Ishikawa (cell line): Measurements from ENCODE around the gene PBX3.

Experiments used
- YY1 ChIP-seq: IDR thresholded peaks from 2 replicates; pipeline ENCODE4 v1.6.1; 2012; ENCODE audit warnings: low read depth
- TF ChIP-seq, protein P1 (sequence below): IDR thresholded peaks from 2 replicates; pipeline ENCODE4 v1.6.1; 2012

DNA sequence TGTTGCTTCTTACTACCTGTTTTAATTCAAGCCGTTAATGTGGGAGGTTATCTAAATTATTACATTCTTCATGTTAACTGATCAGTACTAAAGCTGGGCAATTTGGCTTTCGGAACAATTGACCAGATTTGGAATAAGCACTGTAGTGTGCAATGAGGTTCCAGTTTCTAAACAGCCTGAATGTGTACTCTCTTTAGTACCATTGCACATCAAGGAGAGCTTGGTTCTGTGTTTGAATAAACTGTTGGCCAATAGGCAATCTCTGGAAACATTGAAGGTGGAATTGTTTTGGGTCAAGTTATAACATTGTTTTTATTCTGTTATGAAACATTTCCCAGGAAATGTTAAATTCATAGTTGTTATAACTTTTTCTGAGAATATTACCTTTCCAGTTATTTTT lies 105.2 kb downstream of the PBX3 start:
- TF ChIP-seq YY1, result no peak
- TF ChIP-seq, protein P1, sequence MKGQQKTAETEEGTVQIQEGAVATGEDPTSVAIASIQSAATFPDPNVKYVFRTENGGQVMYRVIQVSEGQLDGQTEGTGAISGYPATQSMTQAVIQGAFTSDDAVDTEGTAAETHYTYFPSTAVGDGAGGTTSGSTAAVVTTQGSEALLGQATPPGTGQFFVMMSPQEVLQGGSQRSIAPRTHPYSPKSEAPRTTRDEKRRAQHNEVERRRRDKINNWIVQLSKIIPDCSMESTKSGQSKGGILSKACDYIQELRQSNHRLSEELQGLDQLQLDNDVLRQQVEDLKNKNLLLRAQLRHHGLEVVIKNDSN, result no peak
